ENCODE data around the gene MED20.

DNA sequence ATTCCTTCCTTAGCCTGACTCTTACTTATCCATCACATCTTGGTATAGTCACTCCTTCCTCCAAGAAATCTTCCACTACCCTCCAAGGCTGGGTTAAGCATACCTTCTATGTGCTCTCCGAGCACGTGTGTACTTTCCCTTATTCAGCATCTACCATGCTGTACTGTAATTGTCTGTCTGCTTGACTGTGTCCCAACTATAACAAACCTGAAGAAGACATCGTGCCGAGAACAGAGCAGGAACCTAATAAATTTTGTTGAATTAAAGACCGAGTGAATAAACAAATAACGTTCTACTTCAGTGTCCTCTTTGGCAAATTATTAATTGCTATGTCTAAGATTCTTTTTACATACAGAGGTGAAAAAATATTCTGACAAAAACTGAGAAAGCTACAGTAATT lies 61.6 kb downstream of the MED20 start:
- TF ChIP-seq CTCF (IDR thresholded peaks at IDR 0.05; ENCODE audit: insufficient read depth, low read length): no peak
- TF ChIP-seq POLR2AphosphoS5 (IDR thresholded peaks at IDR 0.05; ENCODE audit: low read depth): no peak
- no peak for TF ChIP-seq REST (IDR thresholded peaks at IDR 0.05; ENCODE audit: insufficient replicate concordance, low read depth)
